IMR-90 (cell line): Measurements from ENCODE around the gene ZNF527. TPM values are rescaled to one million over a fixed set of nuclear protein-coding genes. Genes with fewer than 3 reads are reported as not detected.
A peak's percentile ranks its signal among the peaks of the same experiment; 100 is the strongest.

Experiments used
- ATAC-seq: fragments of 200-7000 bp; cut with Tn5 transposase; 2 replicates; pipeline ENCODE4 v1.9.1; 2020; ENCODE audit warnings: low read depth, mild to moderate bottlenecking, moderate library complexity
- BruUV-seq: library from RNA; stranded (reverse); fragments of 400-500 nt; replicated peaks from 2 replicates; lab custom pipeline; 2021; lab: Mats Ljungman, UMichigan
- CTCF ChIA-PET: fragments of 300-600 bp; formaldehyde crosslinking; extraction: SDS; loops from one replicate; lab custom pipeline; 2021; ENCODE audit warnings: antibody characterized with exemption; lab: Yijun Ruan, JAX
- POLR2A ChIA-PET: fragments of 300-600 bp; sonication (Branson Sonifier 250); formaldehyde crosslinking; loops from one replicate; lab custom pipeline; 2022; ENCODE audit warnings: antibody characterized with exemption; ENCODE audit not compliant: unreplicated experiment; lab: Charles Lee
- DNase-seq: peaks from one replicate; pipeline ENCODE4 v3.0.0; 2013
- H2AFZ ChIP-seq: replicated peaks from 2 replicates; pipeline ENCODE3; 2013; ENCODE audit warnings: low read length, mild to moderate bottlenecking; ENCODE audit not compliant: poor library complexity
- H2AK5ac ChIP-seq: 2 replicates; pipeline ENCODE4 v1.6.1; 2013; ENCODE audit warnings: low read depth, low read length, inconsistent platforms
- H2AK9ac ChIP-seq: replicated peaks from 2 replicates; pipeline ENCODE3; 2013; ENCODE audit warnings: mild to moderate bottlenecking, low read depth, low read length, moderate library complexity; ENCODE audit not compliant: poor library complexity
- H2BK120ac ChIP-seq: 2 replicates; pipeline ENCODE4 v1.6.1; 2013; ENCODE audit warnings: low read depth, low read length, inconsistent platforms
- H2BK15ac ChIP-seq: 3 replicates; pipeline ENCODE4 v1.6.1; 2013; ENCODE audit warnings: low read depth, low read length, inconsistent platforms
- H2BK20ac ChIP-seq: 2 replicates; pipeline ENCODE4 v1.6.1; 2013; ENCODE audit warnings: low read depth, mild to moderate bottlenecking, inconsistent platforms, low read length, moderate library complexity
- H2BK5ac ChIP-seq: 2 replicates; pipeline ENCODE4 v1.6.1; 2013; ENCODE audit warnings: mild to moderate bottlenecking, low read depth, low read length, inconsistent platforms; ENCODE audit not compliant: poor library complexity, severe bottlenecking
- H3K14ac ChIP-seq: replicated peaks from 2 replicates; pipeline ENCODE4 v1.6.1; 2013; ENCODE audit warnings: low read depth, low read length, inconsistent platforms
- H3K18ac ChIP-seq: 2 replicates; pipeline ENCODE4 v1.6.1; 2013; ENCODE audit warnings: low read depth, low read length, control low read depth
- H3K23ac ChIP-seq: 2 replicates; pipeline ENCODE4 v1.6.1; 2013; ENCODE audit warnings: low read depth, low read length, inconsistent platforms
- H3K27ac ChIP-seq: 2 replicates; pipeline ENCODE4 v1.5.1; 2013; ENCODE audit warnings: mild to moderate bottlenecking, control low read depth, low read length; ENCODE audit not compliant: insufficient read depth
- H3K27me3 ChIP-seq: 2 replicates; pipeline ENCODE4 v1.6.1; 2013; ENCODE audit warnings: low read length; ENCODE audit not compliant: control insufficient read depth, insufficient read depth
- H3K36me3 ChIP-seq: 2 replicates; pipeline ENCODE4 v1.6.1; 2013; ENCODE audit warnings: low read length, mixed read lengths; ENCODE audit not compliant: control insufficient read depth, insufficient read depth
- H3K4ac ChIP-seq: 2 replicates; pipeline ENCODE4 v1.6.1; 2013; ENCODE audit warnings: low read depth, low read length, inconsistent platforms
- H3K4me1 ChIP-seq: 2 replicates; pipeline ENCODE4 v1.6.1; 2013; ENCODE audit warnings: low read length, mixed read lengths; ENCODE audit not compliant: control insufficient read depth, insufficient read depth
- H3K4me2 ChIP-seq: 2 replicates; pipeline ENCODE4 v1.6.1; 2013; ENCODE audit warnings: low read depth, mild to moderate bottlenecking, control low read depth, low read length, moderate library complexity
- H3K4me3 ChIP-seq: 2 replicates; pipeline ENCODE4 v1.5.1; 2013; ENCODE audit warnings: low read depth, mild to moderate bottlenecking, control low read depth, low read length, moderate library complexity; ENCODE audit not compliant: insufficient read depth
- H3K56ac ChIP-seq: 2 replicates; pipeline ENCODE4 v1.6.1; 2013; ENCODE audit warnings: low read length, inconsistent platforms; ENCODE audit not compliant: insufficient read depth; ENCODE audit errors: extremely low read depth
- H3K79me1 ChIP-seq, 2 experiments: 2 replicates each; pipeline ENCODE4 v1.6.1; 2013; ENCODE audit warnings: low read length in 2 of 2, inconsistent platforms in 1 of 2, low read depth in 1 of 2
- H3K9ac ChIP-seq: 2 replicates; pipeline ENCODE4 v1.6.1; 2013; ENCODE audit warnings: low read depth, low read length, control low read depth
- H3K9me1 ChIP-seq: 2 replicates; pipeline ENCODE4 v1.6.1; 2013; ENCODE audit warnings: low read length, inconsistent platforms; ENCODE audit not compliant: insufficient read depth
- H3K9me3 ChIP-seq: 2 replicates; pipeline ENCODE4 v1.6.1; 2013; ENCODE audit warnings: low read length; ENCODE audit not compliant: control insufficient read depth, insufficient read depth
- H4K20me1 ChIP-seq: 2 replicates; pipeline ENCODE4 v1.6.1; 2013; ENCODE audit warnings: low read length, inconsistent platforms; ENCODE audit not compliant: insufficient read depth
- H4K5ac ChIP-seq: 2 replicates; pipeline ENCODE4 v1.6.1; 2013; ENCODE audit warnings: mild to moderate bottlenecking, low read depth, low read length, control low read depth
- H4K8ac ChIP-seq, 2 experiments: 2 replicates each; pipeline ENCODE4 v1.6.1; 2013; ENCODE audit warnings: low read depth in 2 of 2, low read length in 2 of 2, control low read depth in 1 of 2, inconsistent platforms in 1 of 2
- H4K91ac ChIP-seq: 2 replicates; pipeline ENCODE4 v1.6.1; 2013; ENCODE audit warnings: low read depth, low read length, inconsistent platforms; ENCODE audit not compliant: insufficient read depth
- CEBPB ChIP-seq: IDR thresholded peaks from 2 replicates; pipeline ENCODE4 v1.6.1; 2012; ENCODE audit warnings: low read depth, low read length, improper control_type of control experiment
- CHD1 ChIP-seq: IDR thresholded peaks from 2 replicates; pipeline ENCODE4 v1.6.1; 2012; ENCODE audit warnings: low read depth, low read length, improper control_type of control experiment
- FOS ChIP-seq: fragments of 150-350 bp; IDR thresholded peaks from 2 replicates; pipeline ENCODE4 v1.6.1; 2016; ENCODE audit warnings: low read depth, low read length
- MAFK ChIP-seq: IDR thresholded peaks from 2 replicates; pipeline ENCODE4 v1.6.1; 2012; ENCODE audit warnings: low read depth, low read length, improper control_type of control experiment
- MAZ ChIP-seq: IDR thresholded peaks from 2 replicates; pipeline ENCODE4 v1.6.1; 2012; ENCODE audit warnings: low read depth, mild to moderate bottlenecking, low read length, improper control_type of control experiment, moderate library complexity, borderline replicate concordance
- NFE2L2 ChIP-seq: fragments of 150-350 bp; IDR thresholded peaks from 2 replicates; pipeline ENCODE4 v1.6.1; 2016; ENCODE audit warnings: low read depth, mild to moderate bottlenecking, low read length
- POLR2A ChIP-seq: IDR thresholded peaks from 2 replicates; pipeline ENCODE4 v1.6.1; 2012; ENCODE audit warnings: mild to moderate bottlenecking, low read depth, low read length
- RAD21 ChIP-seq: IDR thresholded peaks from 2 replicates; pipeline ENCODE4 v1.6.1; 2012; ENCODE audit warnings: low read length, improper control_type of control experiment
- WGBS, 2 experiments: methylation state at CpG; one replicate each; pipeline versions ENCODE4 v1.1.5 to v1.1.7; 2013; ENCODE audit warnings: missing lambda C conversion rate in 2 of 2; ENCODE audit not compliant: insufficient read length in 1 of 2; ENCODE audit errors: extremely low coverage in 2 of 2; 5-methylcytosine and 5-hydroxymethylcytosine counted together
- dilution Hi-C: fragments of 300-500 bp; cut with HindIII; formaldehyde crosslinking; loops from one replicate; pipeline ENCODE4 v1.14.3; 2018; ENCODE audit warnings: low sequenced_read_pairs; ENCODE audit not compliant: unreplicated experiment
- in situ Hi-C: fragments of 300-500 bp; cut with MboI; formaldehyde crosslinking; loops from 3 replicates; pipeline ENCODE4 v1.14.3; 2019; ENCODE audit warnings: low sequenced_read_pairs, inconsistent platforms, mixed read lengths
- intact Hi-C: fragments of 100-400 bp; cut with micrococcal nuclease; formaldehyde crosslinking; loops from 2 replicates; pipeline ENCODE4 v1.10.0; 2022
- polyA plus RNA-seq, 3 experiments: library from polyadenylated mRNA; depleted of rRNA; stranded (reverse); fragments of >200 nt; gene quantifications; 2 replicates each; pipeline ENCODE4 v1.2.3, GENCODE V29; 2012; ENCODE audit warnings: low replicate concordance in 1 of 3
- total RNA-seq: library from RNA; depleted of rRNA; stranded (reverse); fragments of >200 nt; gene quantifications from 2 replicates; pipeline ENCODE4 v1.2.3, GENCODE V29; 2012
- TF ChIP-seq, protein P1 (sequence below): fragments of 150-350 bp; IDR thresholded peaks from 2 replicates; pipeline ENCODE4 v1.6.1; 2016; ENCODE audit warnings: low read depth, mild to moderate bottlenecking, low read length, moderate library complexity, borderline replicate concordance
- TF ChIP-seq, protein P2 (sequence below): fragments of 150-350 bp; IDR thresholded peaks from 2 replicates; pipeline ENCODE4 v1.6.1; 2017; ENCODE audit warnings: mild to moderate bottlenecking, antibody characterized with exemption, low read length, low read depth

The ZNF527 gene
- total and polyA plus RNA-seq, 2 of the 4 experiments (the other 2 are of a cell fraction), result 1.9 to 3.6 TPM

DNA sequence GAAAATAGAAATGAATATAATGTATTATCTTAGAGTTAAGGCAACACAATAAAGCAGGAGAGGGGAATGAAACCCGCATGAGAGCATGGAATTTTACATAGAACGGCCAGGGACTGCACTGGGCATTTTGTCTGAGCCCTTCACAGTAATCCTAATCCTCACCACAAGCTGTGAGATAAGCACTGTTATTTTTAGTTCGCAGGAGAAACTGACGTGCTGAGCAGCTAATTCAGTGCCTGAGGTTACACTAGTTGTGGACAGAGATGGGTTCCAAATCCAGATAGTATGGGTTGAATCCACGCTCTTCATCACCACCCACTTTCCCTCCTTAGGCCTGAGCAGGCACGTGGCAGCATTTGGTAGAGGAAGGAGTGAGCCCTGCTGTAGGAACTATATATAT, 24.8 kb upstream of the ZNF527 start (continued):
- TF ChIP-seq, protein P1, sequence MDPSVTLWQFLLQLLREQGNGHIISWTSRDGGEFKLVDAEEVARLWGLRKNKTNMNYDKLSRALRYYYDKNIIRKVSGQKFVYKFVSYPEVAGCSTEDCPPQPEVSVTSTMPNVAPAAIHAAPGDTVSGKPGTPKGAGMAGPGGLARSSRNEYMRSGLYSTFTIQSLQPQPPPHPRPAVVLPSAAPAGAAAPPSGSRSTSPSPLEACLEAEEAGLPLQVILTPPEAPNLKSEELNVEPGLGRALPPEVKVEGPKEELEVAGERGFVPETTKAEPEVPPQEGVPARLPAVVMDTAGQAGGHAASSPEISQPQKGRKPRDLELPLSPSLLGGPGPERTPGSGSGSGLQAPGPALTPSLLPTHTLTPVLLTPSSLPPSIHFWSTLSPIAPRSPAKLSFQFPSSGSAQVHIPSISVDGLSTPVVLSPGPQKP, result no peak
- TF ChIP-seq CHD1, result no peak
- TF ChIP-seq NFE2L2, result no peak
- no peak for TF ChIP-seq MAFK
- TF ChIP-seq POLR2A, result no peak

GRCh38 chr19:37348060-37348459, 22.8 kb upstream of the ZNF527 start:
- H2BK5ac ChIP-seq, result no peak overlapping the region
- H3K14ac ChIP-seq, result no peak overlapping the region
- no peak overlapping the region for H2AFZ ChIP-seq
- no peak overlapping the region for H3K27ac ChIP-seq
- H3K9me1 ChIP-seq, result no peaks in the 10 kb centered on the region
- no peak overlapping the region for H2BK20ac ChIP-seq
- H3K79me1 ChIP-seq, result peaks cover 15 to 16% of the 10 kb centered on the region in 2 experiments
- H3K23ac ChIP-seq, result no peak overlapping the region
- H4K91ac ChIP-seq, result no peak overlapping the region
- in situ Hi-C loops, result no loop called here
- H3K18ac ChIP-seq, result no peak overlapping the region
- no TSS peak for BruUV-seq
- intact Hi-C loops, result no loop called here
- no peak overlapping the region for H2AK9ac ChIP-seq
- H3K56ac ChIP-seq, result no peak overlapping the region
- H3K9me3 ChIP-seq, result no peaks in the 10 kb centered on the region
- WGBS, 2 experiments, result no CpG with 5 or more reads among the region's 3 CpGs
- ChIA-PET CTCF (no interaction called here), POLR2A (no interaction called here)
- H3K4me2 ChIP-seq, result no peak overlapping the region
- peaks cover 34% of the 10 kb centered on the region for H3K36me3 ChIP-seq
- H3K27me3 ChIP-seq, result no peaks in the 10 kb centered on the region
- no peak overlapping the region for H4K5ac ChIP-seq
- H4K8ac ChIP-seq, result no peak overlapping the region
- no peak overlapping the region for H2AK5ac ChIP-seq
- peak; percentile 56; the same call in 1 of the 2 replicates for TF ChIP-seq CEBPB
- TF ChIP-seq, protein P1, result no peak
- no peak for TF ChIP-seq FOS
- TF ChIP-seq MAZ, result no peak
- no peak for TF ChIP-seq NFE2L2
- TF ChIP-seq, protein P2, sequence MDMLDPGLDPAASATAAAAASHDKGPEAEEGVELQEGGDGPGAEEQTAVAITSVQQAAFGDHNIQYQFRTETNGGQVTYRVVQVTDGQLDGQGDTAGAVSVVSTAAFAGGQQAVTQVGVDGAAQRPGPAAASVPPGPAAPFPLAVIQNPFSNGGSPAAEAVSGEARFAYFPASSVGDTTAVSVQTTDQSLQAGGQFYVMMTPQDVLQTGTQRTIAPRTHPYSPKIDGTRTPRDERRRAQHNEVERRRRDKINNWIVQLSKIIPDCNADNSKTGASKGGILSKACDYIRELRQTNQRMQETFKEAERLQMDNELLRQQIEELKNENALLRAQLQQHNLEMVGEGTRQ, result no peak
- TF ChIP-seq RAD21, result no peak
- ATAC-seq (no peak), DNase-seq (no peak)
- H3K9ac ChIP-seq, result no peak overlapping the region
- no peaks in the 10 kb centered on the region for H4K20me1 ChIP-seq
- H3K4me3 ChIP-seq, result no peak overlapping the region
- no peak overlapping the region for H2BK120ac ChIP-seq
- H2BK15ac ChIP-seq, result no peak overlapping the region
- no peak overlapping the region for H3K4ac ChIP-seq
- no peaks in the 10 kb centered on the region for H3K4me1 ChIP-seq
- dilution Hi-C loops, result no loop called here
